Measurements from ENCODE around the gene PRM2.

The PRM2 gene

GRCh38 chr16:11276143-11276895 lies at the start of gene PRM2:
TSS of gene PRM2 (minus strand) at chr16:11276480. CDS start at chr16:11276370, 110 bp downstream.
- DNase-seq (ENCODE audit: low read depth): no peak

- no peak for DNase-seq (ENCODE audit: low read depth)
Observed at GRCh38 chr16:11325404-11326083, 49.3 kb upstream of the PRM2 start.

- DNase-seq (ENCODE audit: low read depth): no peak
Observed at GRCh38 chr16:11323551-11324336, 47.5 kb upstream of the PRM2 start.

GRCh38 chr16:11322823-11323222 lies 46.5 kb upstream of the PRM2 start:
- no peak for DNase-seq (ENCODE audit: low read depth)

- DNase-seq (ENCODE audit: low read depth): no peak
Observed at GRCh38 chr16:11321662-11322061, 45.4 kb upstream of the PRM2 start.

- DNase-seq (ENCODE audit: low read depth): no peak
Observed at GRCh38 chr16:11320170-11320569, 43.9 kb upstream of the PRM2 start.

- no peak for DNase-seq (ENCODE audit: low read depth)
Observed at GRCh38 chr16:11319529-11320146, 43.4 kb upstream of the PRM2 start.

GRCh38 chr16:11318817-11319216 lies 42.5 kb upstream of the PRM2 start:
- DNase-seq (ENCODE audit: low read depth): no peak

- DNase-seq (ENCODE audit: low read depth): no peak
Observed at GRCh38 chr16:11316331-11317015, 40.2 kb upstream of the PRM2 start.

GRCh38 chr16:11315510-11315909 lies 39.2 kb upstream of the PRM2 start:
- DNase-seq (ENCODE audit: low read depth): no peak

GRCh38 chr16:11314309-11314894 lies 38.1 kb upstream of the PRM2 start:
- no peak for DNase-seq (ENCODE audit: low read depth)

- DNase-seq (ENCODE audit: low read depth): no peak
Observed at GRCh38 chr16:11313493-11314308, 37.4 kb upstream of the PRM2 start.

GRCh38 chr16:11312718-11313492 lies 36.6 kb upstream of the PRM2 start:
- no peak for DNase-seq (ENCODE audit: low read depth)

- no peak for DNase-seq (ENCODE audit: low read depth)
Observed at GRCh38 chr16:11310997-11311561, 34.8 kb upstream of the PRM2 start.

- DNase-seq (ENCODE audit: low read depth): no peak
Observed at GRCh38 chr16:11310634-11310977, 34.3 kb upstream of the PRM2 start.

GRCh38 chr16:11309895-11310633 lies 33.8 kb upstream of the PRM2 start:
- DNase-seq (ENCODE audit: low read depth): no peak

- no peak for DNase-seq (ENCODE audit: low read depth)
Observed at GRCh38 chr16:11308493-11309283, 32.4 kb upstream of the PRM2 start.
